ENCODE results near the gene PHF3.
"Not testable (repeated sequence)": the region's sequence is repeated elsewhere in the genome, so short reads cannot be mapped to it uniquely, and the experiment has no call there.

Gene PHF3

DNA sequence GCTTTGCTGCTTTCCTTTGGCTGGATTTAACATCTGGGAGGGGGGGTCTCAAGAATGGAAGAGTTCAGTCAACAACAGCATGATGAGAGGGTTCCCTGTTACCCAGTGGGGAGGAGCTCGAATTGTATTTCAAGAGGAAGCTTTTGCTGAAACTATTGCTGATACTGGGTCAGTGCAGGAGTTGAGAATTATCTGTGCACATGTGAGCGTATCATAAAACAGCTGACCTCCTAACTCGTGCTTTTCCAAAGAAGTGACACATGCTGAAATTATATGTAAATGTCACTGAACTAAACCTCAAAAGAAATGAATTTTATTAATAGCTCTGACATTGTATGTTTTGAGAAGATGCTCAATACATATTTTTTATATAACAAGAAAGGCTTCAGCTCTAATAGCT is 96.3 kb downstream of the PHF3 start:
- Histone ChIP-seq H3K27ac (no peak overlapping the region), H3K4me3 (no peak overlapping the region)
- no peak for DNase-seq (ENCODE audit: low spot score)

DNA sequence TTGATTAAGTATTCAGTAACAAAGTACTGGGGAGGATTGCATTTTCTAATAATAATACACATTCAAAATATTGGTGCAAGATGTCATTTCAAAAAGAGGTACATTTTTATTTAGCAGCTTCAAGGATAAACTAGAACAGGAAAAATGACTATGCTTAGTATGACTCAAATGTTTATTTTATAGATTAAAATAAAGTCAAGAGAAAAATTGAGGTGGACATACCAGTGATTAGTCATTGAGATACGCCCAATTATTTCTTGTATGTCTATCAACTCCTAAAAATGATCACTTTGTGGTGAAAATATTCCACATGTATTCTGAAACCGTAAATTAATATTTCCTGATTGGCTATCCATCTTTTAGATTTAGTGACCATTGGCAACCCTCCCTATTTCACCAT is 96.7 kb downstream of the PHF3 start:
- no peak for TF ChIP-seq CTCF (IDR thresholded peaks at IDR 0.05)
- Histone ChIP-seq H3K27ac (no peak overlapping the region), H3K4me3 (no peak overlapping the region)
- no peak for DNase-seq (ENCODE audit: low spot score)

More for the DNA sequence above, 96.3 kb downstream of the PHF3 start:
- TF ChIP-seq CTCF (IDR thresholded peaks at IDR 0.05), result no peak

DNA sequence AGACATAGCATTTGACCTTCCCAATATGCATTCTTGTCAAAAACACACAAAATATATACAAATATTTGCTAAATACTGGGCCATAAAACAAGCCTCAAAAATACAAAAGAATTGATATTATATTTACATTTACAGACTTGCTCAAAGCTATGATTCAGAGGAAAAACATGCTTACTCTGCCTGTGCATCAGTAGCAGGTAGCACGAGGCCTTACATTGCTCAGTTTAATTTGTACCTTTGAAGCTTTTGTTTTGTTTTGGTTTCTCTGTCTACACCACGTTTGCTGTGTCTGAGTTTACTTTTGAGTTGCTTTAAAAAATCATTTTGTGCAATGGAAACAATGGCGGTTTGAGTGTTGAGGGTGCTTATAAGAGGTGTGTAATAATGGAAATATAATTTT is 99.3 kb downstream of the PHF3 start:
- DNase-seq (ENCODE audit: low spot score), result no peak
- TF ChIP-seq CTCF (IDR thresholded peaks at IDR 0.05), result no peak
- Histone ChIP-seq H3K27ac (no peak overlapping the region), H3K4me3 (no peak overlapping the region)

DNA sequence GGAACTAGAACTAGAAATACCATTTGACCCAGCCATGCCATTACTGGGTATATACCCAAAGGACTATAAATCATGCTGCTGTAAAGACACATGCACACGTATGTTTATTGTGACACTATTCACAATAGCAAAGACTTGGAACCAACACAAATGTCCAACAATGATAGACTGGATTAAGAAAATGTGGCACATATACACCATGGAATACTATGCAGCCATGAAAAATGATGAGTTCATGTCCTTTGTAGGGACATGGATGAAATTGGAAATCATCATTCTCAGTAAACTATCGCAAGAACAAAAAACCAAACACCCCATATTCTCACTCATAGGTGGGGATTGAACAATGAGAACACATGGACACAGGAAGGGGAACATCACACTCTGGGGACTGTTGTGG is 102.6 kb downstream of the PHF3 start:
- H3K27ac ChIP-seq; H3K4me3 ChIP-seq; DNase-seq (ENCODE audit: low spot score): not testable (repeated sequence)

DNA sequence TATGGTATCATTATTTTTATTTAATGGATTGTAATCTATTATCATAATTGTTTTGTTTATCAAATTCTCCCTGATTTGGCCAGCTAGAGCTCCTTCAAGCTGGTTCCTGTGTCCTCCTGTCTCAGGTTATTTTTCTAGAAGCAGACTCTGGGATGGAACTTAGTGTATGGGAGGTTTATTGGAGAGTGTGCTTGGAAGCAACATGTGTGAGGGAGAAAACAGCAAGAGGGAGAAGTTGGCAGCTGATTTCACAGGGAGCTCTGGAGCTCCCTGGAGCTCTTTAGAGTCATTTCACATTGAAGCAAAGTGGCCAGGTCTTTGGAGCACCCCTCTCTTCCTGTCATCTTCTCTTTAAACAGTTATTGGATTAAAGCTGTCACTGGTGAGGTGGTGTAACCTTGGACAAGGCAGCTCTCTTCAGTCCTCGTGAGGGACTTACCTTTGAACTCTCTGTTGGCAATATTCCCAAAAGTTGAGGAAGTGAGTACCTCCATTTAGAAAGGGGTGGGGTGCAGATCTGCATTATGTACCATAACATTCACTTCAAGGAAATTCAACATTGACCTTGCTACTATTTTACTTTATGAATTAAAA is 103.6 kb downstream of the PHF3 start:
- H3K27ac ChIP-seq, result no peak overlapping the region
- H3K4me3 ChIP-seq, result no peak overlapping the region
- no peak for DNase-seq (ENCODE audit: low spot score)
- TF ChIP-seq CTCF (IDR thresholded peaks at IDR 0.05), result no peak

GRCh38 chr6:63740709-63741108 is 105.1 kb downstream of the PHF3 start:
- TF ChIP-seq CTCF (IDR thresholded peaks at IDR 0.05), result no peak
- DNase-seq (ENCODE audit: low spot score), result no peak

GRCh38 chr6:63742060-63742459 is 106.5 kb downstream of the PHF3 start:
- Histone ChIP-seq H3K27ac (no peak overlapping the region), H3K4me3 (no peak overlapping the region)
- DNase-seq (ENCODE audit: low spot score), result no peak
- TF ChIP-seq CTCF (IDR thresholded peaks at IDR 0.05), result no peak

More at GRCh38 chr6:63740709-63741108, 105.1 kb downstream of the PHF3 start:
- Histone ChIP-seq H3K4me3 (no peak overlapping the region), H3K27ac (no peak overlapping the region)

DNA sequence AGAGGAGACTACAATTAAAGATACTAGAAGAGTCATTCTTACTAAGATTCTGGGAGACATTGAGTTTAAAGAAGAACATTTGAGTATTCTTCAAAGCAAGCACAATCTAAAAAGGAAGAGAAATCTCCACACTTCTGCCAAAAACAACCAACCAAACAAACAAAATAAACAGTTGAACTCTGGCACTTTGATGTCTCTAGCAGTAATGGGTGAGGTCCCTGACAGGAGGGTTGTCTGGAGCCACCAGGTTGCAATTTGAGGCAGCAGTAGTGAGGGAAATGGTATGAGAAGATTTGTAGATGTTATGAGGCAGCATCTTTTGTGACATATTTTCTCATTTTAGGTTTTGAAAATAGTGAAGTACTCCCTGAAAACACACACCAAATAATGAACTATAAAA is 108.1 kb downstream of the PHF3 start:
- no peak for DNase-seq (ENCODE audit: low spot score)
- Histone ChIP-seq H3K4me3 (no peak overlapping the region), H3K27ac (no peak overlapping the region)
- TF ChIP-seq CTCF (IDR thresholded peaks at IDR 0.05), result no peak

Measured in coronary artery (tissue), 2 donors.